ENCODE data around the gene PFDN2.

The PFDN2 gene

DNA sequence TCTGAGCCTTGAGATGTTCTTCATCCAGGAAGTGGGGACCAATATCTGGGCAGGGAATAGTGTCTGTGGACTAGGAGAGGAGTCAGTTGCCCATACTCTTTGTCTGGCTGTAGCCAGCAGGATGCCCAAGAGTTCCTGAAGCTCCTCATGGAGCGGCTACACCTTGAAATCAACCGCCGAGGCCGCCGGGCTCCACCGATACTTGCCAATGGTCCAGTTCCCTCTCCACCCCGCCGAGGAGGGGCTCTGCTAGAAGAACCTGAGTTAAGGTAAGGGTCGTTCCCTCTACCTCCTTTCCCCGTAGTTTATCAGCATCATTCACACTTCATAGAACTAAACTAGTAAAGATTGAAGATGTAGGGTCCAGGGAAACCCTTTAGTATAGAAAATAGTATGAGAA lies 45.0 kb upstream of the PFDN2 start:
- DNase-seq (ENCODE audit: low spot score): no peak
- ChIA-PET CTCF (no interaction called here), POLR2A (ENCODE audit: low non-redundant PET) (no interaction called here)
- peak overlapping the region; percentile 25 for H3K27ac ChIP-seq
- TF ChIP-seq, protein P1, sequence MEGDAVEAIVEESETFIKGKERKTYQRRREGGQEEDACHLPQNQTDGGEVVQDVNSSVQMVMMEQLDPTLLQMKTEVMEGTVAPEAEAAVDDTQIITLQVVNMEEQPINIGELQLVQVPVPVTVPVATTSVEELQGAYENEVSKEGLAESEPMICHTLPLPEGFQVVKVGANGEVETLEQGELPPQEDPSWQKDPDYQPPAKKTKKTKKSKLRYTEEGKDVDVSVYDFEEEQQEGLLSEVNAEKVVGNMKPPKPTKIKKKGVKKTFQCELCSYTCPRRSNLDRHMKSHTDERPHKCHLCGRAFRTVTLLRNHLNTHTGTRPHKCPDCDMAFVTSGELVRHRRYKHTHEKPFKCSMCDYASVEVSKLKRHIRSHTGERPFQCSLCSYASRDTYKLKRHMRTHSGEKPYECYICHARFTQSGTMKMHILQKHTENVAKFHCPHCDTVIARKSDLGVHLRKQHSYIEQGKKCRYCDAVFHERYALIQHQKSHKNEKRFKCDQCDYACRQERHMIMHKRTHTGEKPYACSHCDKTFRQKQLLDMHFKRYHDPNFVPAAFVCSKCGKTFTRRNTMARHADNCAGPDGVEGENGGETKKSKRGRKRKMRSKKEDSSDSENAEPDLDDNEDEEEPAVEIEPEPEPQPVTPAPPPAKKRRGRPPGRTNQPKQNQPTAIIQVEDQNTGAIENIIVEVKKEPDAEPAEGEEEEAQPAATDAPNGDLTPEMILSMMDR (conservative IDR thresholded peaks at IDR 0.05; ENCODE audit: low read depth): no peak

DNA sequence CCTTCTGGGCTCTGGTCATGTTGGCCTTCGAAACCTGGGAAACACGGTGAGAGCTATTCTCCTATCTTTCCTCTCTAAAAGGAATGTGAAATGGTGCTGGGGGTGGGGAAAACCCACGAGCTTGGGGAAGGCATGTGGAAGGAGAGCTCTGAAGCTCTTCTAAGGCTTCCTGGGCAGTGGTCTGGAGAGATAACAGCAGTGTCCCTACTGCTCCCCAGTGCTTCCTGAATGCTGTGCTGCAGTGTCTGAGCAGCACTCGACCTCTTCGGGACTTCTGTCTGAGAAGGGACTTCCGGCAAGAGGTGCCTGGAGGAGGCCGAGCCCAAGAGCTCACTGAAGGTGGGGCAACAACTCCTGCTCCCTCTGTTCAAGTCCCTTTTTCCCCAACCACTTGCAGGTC lies 44.2 kb upstream of the PFDN2 start:
- TF ChIP-seq, protein P1 (conservative IDR thresholded peaks at IDR 0.05; ENCODE audit: low read depth): no peak
- ChIA-PET CTCF (no interaction called here), POLR2A (ENCODE audit: low non-redundant PET) (no interaction called here)
- H3K27ac ChIP-seq: peak overlapping the region; percentile 25
- DNase-seq (ENCODE audit: low spot score): no peak

DNA sequence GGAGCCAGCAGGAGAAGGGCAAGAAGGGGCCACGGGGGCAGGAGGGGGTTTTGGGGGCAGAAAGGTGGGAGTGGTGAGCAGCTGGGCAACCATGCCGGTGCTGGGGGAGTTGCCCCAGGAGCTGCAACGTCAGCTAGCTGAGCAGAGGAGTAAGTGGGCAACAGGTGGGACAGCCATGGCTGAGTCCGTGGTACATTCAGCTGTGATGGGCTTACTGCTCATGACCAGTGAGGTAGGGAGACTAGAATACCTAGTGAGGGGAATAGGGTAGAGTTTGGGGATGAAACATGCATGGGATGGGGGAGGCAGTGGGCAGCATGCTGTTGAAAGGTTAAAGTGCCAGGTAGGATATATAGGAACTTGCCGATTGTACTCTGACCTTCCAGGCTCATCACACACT lies 43.8 kb upstream of the PFDN2 start:
- TF ChIP-seq, protein P1 (conservative IDR thresholded peaks at IDR 0.05; ENCODE audit: low read depth): no peak
- ChIA-PET CTCF (no interaction called here), POLR2A (ENCODE audit: low non-redundant PET) (no interaction called here)
- DNase-seq (ENCODE audit: low spot score): no peak
- peak overlapping the region; percentile 25; the same call in 1 of the 2 replicates for H3K27ac ChIP-seq

DNA sequence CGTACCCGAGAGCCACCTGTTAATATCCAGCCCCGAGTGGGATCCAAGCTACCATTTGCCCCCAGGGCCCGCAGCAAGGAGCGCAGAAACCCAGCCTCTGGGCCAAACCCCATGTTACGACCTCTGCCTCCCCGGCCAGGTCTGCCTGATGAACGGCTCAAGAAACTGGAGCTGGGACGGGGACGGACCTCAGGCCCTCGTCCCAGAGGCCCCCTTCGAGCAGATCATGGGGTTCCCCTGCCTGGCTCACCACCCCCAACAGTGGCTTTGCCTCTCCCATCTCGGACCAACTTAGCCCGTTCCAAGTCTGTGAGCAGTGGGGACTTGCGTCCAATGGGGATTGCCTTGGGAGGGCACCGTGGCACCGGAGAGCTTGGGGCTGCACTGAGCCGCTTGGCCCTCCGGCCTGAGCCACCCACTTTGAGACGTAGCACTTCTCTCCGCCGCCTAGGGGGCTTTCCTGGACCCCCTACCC lies 42.9 kb upstream of the PFDN2 start:
- DNase-seq (ENCODE audit: low spot score): no peak
- TF ChIP-seq, protein P1 (conservative IDR thresholded peaks at IDR 0.05; ENCODE audit: low read depth): no peak
- ChIA-PET POLR2A (ENCODE audit: low non-redundant PET) (no interaction called here), CTCF (no interaction called here)
- H3K27ac ChIP-seq: peak overlapping the region; percentile 12; the same call in 1 of the 2 replicates

DNA sequence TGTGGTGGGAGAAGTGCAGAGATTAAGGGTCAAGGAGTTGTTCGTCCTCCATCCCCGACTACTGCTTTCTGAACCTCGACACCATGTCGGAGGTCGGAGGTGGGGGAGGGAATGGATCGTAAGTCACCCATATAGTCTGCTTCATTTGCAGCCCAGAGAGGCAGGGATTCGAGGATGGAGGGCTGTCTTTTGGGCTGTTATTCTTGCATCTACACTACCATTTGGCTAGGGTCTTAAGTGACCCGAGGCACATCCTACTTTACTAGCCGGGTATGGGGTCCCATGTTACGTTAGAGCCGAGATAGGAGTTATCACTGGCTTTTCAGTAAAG lies 42.0 kb upstream of the PFDN2 start:
- ChIA-PET CTCF (no interaction called here), POLR2A (ENCODE audit: low non-redundant PET) (no interaction called here)
- peak overlapping the region; percentile 79 for H3K27ac ChIP-seq
- DNase-seq (ENCODE audit: low spot score): no peak
- TF ChIP-seq, protein P1 (conservative IDR thresholded peaks at IDR 0.05; ENCODE audit: low read depth): no peak

DNA sequence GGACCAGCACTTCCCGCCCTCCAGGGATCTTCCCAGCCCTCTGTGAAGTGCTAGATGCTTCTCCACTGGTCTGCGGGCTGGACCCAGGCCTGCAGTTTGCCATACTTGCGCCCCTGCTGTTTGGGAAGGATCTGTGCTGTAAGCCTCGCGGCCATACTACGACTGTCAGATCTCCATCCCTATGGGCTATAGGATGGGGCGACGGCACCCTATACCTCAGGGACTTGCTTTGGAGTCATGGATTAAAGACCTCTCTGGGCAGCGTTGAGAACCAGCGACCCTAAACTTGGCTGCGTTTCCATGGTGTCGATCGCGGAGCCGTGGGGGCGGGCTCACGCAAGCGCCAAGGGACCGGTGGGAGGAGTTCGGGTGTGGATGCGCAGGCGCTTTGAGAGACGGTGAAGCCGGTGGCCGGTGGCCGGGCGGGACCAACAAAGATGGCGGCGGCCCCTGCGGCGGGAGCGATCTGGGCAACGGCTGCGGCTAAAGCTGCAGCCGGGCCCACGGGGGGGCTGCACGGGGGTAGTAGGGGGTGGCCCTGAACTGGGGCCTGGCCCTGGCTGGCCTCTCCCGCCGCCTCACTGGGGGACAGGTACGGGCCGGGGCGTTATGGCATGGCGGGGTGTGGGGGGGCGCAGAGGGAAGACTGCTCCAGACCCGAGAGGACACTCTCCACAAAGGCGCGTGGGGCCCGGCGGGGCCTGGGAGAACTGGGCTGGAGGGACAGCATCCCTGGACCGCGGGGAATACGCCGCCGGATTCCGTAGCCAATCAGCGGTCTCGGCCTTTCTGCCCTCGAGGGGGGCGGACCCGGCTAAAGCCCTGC lies 41.5 kb upstream of the PFDN2 start, which contains the start of gene USP21:
TSS of gene USP21 (plus strand) at position 414 of the 826 bp plus-strand sequence. CDS start 1,141 bp downstream, outside the sequence.
- ChIA-PET POLR2A (ENCODE audit: low non-redundant PET) (interaction anchor here (0.6 kb wide), 1 partner anchor 90 kb away, joined by 4 read pairs; no protein-coding TSS in a partner anchor), CTCF (no interaction called here)
- TF ChIP-seq, protein P1 (conservative IDR thresholded peaks at IDR 0.05; ENCODE audit: low read depth): peak; percentile 43

More for the DNA sequence above, 41.5 kb upstream of the PFDN2 start, which contains the start of gene USP21:
- H3K27ac ChIP-seq: peak within 1 kb of the TSS; percentile 79
- DNase-seq (ENCODE audit: low spot score): peak; percentile 96
